PC-3 (cell line): Measurements from ENCODE around the gene UNK. TPM values are rescaled to one million over a fixed set of nuclear protein-coding genes. Genes with fewer than 3 reads are reported as not detected.

ENCODE experiments used
- ATAC-seq: fragments of 200-7000 bp; cut with Tn5 transposase; 2 replicates; pipeline ENCODE4 v1.9.1; 2020; ENCODE audit warnings: mild to moderate bottlenecking, moderate library complexity
- BruUV-seq: library from RNA; stranded (reverse); fragments of 400-500 nt; replicated peaks from 2 replicates; lab custom pipeline; 2021; lab: Mats Ljungman, UMichigan
- CTCF ChIA-PET: fragments of 300-600 bp; sonication (Branson Sonifier 250); formaldehyde crosslinking; loops from one replicate; lab custom pipeline; 2022; ENCODE audit warnings: antibody characterized with exemption; lab: Charles Lee
- POLR2A ChIA-PET: fragments of 300-600 bp; sonication (Branson Sonifier 250); formaldehyde crosslinking; loops from one replicate; lab custom pipeline; 2022; ENCODE audit warnings: antibody characterized with exemption; ENCODE audit not compliant: unreplicated experiment; lab: Charles Lee
- DNase-seq: peaks from one replicate; pipeline ENCODE4 v3.0.0-alpha.2; 2015
- H2AFZ ChIP-seq: fragments of 300-600 bp; sonication (generic); 2 replicates; pipeline ENCODE4 v1.6.0; 2016; ENCODE audit warnings: antibody characterized with exemption, low read length
- H3F3A ChIP-seq: fragments of 300-600 bp; sonication (generic); one replicate; pipeline ENCODE4 v1.6.0; 2017; ENCODE audit warnings: antibody characterized with exemption, low read length, control low read depth, mild to moderate bottlenecking; ENCODE audit not compliant: unreplicated experiment
- H3K27ac ChIP-seq: fragments of 300-600 bp; sonication (generic); 2 replicates; pipeline ENCODE4 v1.5.1; 2016; ENCODE audit warnings: mild to moderate bottlenecking, low read length
- H3K27me3 ChIP-seq: fragments of 300-600 bp; sonication (generic); 2 replicates; pipeline ENCODE4 v1.6.1; 2016; ENCODE audit warnings: low read length, mixed read lengths
- H3K36me3 ChIP-seq: fragments of 300-600 bp; sonication (generic); 2 replicates; pipeline ENCODE4 v1.6.1; 2016; ENCODE audit warnings: low read depth, mixed run types, low read length, mixed read lengths
- H3K4me1 ChIP-seq: fragments of 300-600 bp; sonication (generic); 2 replicates; pipeline ENCODE4 v1.5.1; 2016; ENCODE audit warnings: low read length; ENCODE audit not compliant: insufficient read depth
- H3K4me2 ChIP-seq: fragments of 300-600 bp; sonication (generic); 2 replicates; pipeline ENCODE4 v1.6.0; 2016; ENCODE audit warnings: low read length
- H3K4me3 ChIP-seq: fragments of 300-600 bp; sonication (generic); 2 replicates; pipeline ENCODE4 v1.5.1; 2016; ENCODE audit warnings: mild to moderate bottlenecking, low read length, mixed read lengths
- H3K79me2 ChIP-seq: fragments of 300-600 bp; sonication (generic); 2 replicates; pipeline ENCODE4 v1.6.1; 2017; ENCODE audit warnings: low read length, mixed read lengths
- H3K9ac ChIP-seq: fragments of 300-600 bp; sonication (generic); 2 replicates; pipeline ENCODE4 v1.6.0; 2016; ENCODE audit warnings: mild to moderate bottlenecking, low read length
- H3K9me2 ChIP-seq: fragments of 300-600 bp; sonication (generic); replicated peaks from 2 replicates; pipeline ENCODE4 v1.6.1; 2016; ENCODE audit warnings: mixed run types, low read length, mixed read lengths
- H3K9me3 ChIP-seq: fragments of 300-600 bp; sonication (generic); 2 replicates; pipeline ENCODE4 v1.6.1; 2016; ENCODE audit warnings: low read length, mixed read lengths
- H4K20me1 ChIP-seq: fragments of 300-600 bp; sonication (generic); 2 replicates; pipeline ENCODE4 v1.6.1; 2016; ENCODE audit warnings: low read length, mixed read lengths
- EZH2 ChIP-seq: fragments of 300-600 bp; sonication (generic); IDR thresholded peaks from one replicate; pipeline ENCODE4 v1.6.1; 2017; ENCODE audit warnings: antibody characterized with exemption, mild to moderate bottlenecking, low read length; ENCODE audit not compliant: unreplicated experiment
- EZH2phosphoT487 ChIP-seq: fragments of 300-600 bp; sonication (generic); IDR thresholded peaks from 2 replicates; pipeline ENCODE4 v1.6.1; 2018; ENCODE audit warnings: mild to moderate bottlenecking, antibody characterized with exemption, low read length, borderline replicate concordance
- intact Hi-C: fragments of 100-400 bp; cut with micrococcal nuclease; formaldehyde crosslinking; loops from 2 replicates; pipeline ENCODE4 v1.9.0; 2023
- microRNA-seq: library from miRNA; unstranded; fragments of <30 nt; microRNA quantifications from one replicate; pipeline ENCODE4 v1.1.0, GENCODE V29; 2020; ENCODE audit not compliant: unreplicated experiment
- total RNA-seq: library from RNA; depleted of rRNA; stranded (reverse); fragments of >200 nt; gene quantifications from 2 replicates; pipeline ENCODE4 v1.2.3, GENCODE V29; 2014; rRNA removed
- TF ChIP-seq, protein P1 (sequence below): fragments of 300-600 bp; sonication (generic); conservative IDR thresholded peaks from 2 replicates; pipeline ENCODE4 v1.5.1; 2017; ENCODE audit warnings: antibody characterized with exemption, low read depth, mild to moderate bottlenecking, low read length

Gene UNK
- total RNA-seq, 1 experiment from 2014 or later, result 21.8 TPM

DNA sequence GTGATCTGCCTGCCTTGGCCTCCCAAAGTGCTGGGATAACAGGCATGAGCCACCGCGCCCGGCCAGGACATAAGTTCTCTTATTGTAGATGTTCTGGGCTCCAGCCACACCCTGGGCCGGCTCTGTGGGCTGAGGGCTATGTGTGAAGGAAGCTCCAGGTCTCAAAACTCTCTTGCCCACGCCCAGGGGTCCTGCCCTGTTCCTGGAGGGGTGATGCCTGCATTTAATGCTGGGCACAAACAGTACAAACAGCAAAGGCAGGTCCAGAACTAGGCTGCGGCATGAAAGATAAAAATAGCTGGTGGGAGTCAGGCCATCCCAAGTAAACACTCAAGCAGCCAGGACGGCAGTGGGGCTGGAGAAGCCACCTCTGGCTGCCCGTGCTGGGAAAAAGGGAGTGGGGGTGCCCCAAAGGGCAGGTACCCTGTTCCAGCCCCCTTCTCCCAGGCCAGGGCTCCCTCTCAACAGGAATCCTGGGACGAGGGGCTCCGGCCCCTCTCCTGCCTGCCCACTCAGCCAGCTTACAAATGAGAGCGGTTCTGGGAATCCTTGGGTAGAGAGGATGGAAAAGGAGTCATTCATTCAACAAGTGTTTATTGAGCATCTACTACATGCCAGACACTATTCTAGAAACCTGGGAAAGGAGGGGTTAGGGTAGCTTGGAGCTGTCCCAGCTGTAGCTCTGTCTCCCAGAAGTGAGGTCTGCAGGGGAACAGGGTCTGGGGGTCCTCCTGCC lies 89.1 kb downstream of the UNK start:
- CTCF ChIA-PET, result no interaction called here
- ATAC-seq, result no peak

GRCh38 chr17:75874323-75875181 lies 89.9 kb downstream of the UNK start:
- DNase-seq, result no peak
- H3K9ac ChIP-seq, result no peak overlapping the region
- no peaks in the 10 kb centered on the region for H3K27me3 ChIP-seq
- no peak overlapping the region for H3K27ac ChIP-seq
- no peak overlapping the region for H3K4me3 ChIP-seq
- H3K4me2 ChIP-seq, result no peak overlapping the region
- no TSS peak for BruUV-seq
- H3F3A ChIP-seq, result no peaks in the 10 kb centered on the region
- no peaks in the 10 kb centered on the region for H3K9me3 ChIP-seq
- ATAC-seq, result no peak
- H3K79me2 ChIP-seq, result peaks cover 23% of the 10 kb centered on the region
- ChIA-PET POLR2A (interaction anchor here (1.0 kb wide), 1 partner anchor 95 kb away, joined by 15 read pairs; no protein-coding TSS in a partner anchor), CTCF (interaction anchor here (1.5 kb wide), 1 partner anchor 94 kb away, joined by 5 read pairs; a partner anchor contains a TSS)
- peaks cover 33% of the 10 kb centered on the region for H3K4me1 ChIP-seq
- H2AFZ ChIP-seq, result no peak overlapping the region
- H3K9me2 ChIP-seq, result no peaks in the 10 kb centered on the region
- intact Hi-C loops, result no loop called here
- TF ChIP-seq EZH2phosphoT487, result no peak
- TF ChIP-seq, protein P1, sequence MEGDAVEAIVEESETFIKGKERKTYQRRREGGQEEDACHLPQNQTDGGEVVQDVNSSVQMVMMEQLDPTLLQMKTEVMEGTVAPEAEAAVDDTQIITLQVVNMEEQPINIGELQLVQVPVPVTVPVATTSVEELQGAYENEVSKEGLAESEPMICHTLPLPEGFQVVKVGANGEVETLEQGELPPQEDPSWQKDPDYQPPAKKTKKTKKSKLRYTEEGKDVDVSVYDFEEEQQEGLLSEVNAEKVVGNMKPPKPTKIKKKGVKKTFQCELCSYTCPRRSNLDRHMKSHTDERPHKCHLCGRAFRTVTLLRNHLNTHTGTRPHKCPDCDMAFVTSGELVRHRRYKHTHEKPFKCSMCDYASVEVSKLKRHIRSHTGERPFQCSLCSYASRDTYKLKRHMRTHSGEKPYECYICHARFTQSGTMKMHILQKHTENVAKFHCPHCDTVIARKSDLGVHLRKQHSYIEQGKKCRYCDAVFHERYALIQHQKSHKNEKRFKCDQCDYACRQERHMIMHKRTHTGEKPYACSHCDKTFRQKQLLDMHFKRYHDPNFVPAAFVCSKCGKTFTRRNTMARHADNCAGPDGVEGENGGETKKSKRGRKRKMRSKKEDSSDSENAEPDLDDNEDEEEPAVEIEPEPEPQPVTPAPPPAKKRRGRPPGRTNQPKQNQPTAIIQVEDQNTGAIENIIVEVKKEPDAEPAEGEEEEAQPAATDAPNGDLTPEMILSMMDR, result no peak
- no peak for TF ChIP-seq EZH2
- no peaks in the 10 kb centered on the region for H4K20me1 ChIP-seq
- peaks cover 3% of the 10 kb centered on the region; the same call in 1 of the 2 replicates for H3K36me3 ChIP-seq

More for the DNA sequence above, 89.1 kb downstream of the UNK start:
- Histone ChIP-seq H3K27ac (no peak overlapping the region), H3K9me2 (no peaks in the 10 kb centered on the region), H3K9ac (no peak overlapping the region), H3F3A (no peaks in the 10 kb centered on the region), H3K4me3 (no peak overlapping the region), H3K9me3 (no peaks in the 10 kb centered on the region), H3K4me1 (peaks cover 36% of the 10 kb centered on the region), H3K4me2 (no peak overlapping the region), H3K79me2 (peaks cover 23% of the 10 kb centered on the region), H3K36me3 (peaks cover 3% of the 10 kb centered on the region; the same call in 1 of the 2 replicates), H2AFZ (no peak overlapping the region), H3K27me3 (no peaks in the 10 kb centered on the region), H4K20me1 (no peaks in the 10 kb centered on the region)
- intact Hi-C loops, result no loop called here
- DNase-seq, result no peak
- TF ChIP-seq EZH2, result no peak
- no peak for TF ChIP-seq EZH2phosphoT487
- TF ChIP-seq, protein P1, result no peak
- no TSS peak for BruUV-seq
- POLR2A ChIA-PET, result interaction anchor here (0.9 kb wide), 1 partner anchor 94 kb away, joined by 5 read pairs; no protein-coding TSS in a partner anchor

Small RNA genes lying within 50 kb of the gene (microRNA-seq; reads per million reads assigned to microRNA genes)
- gene MIR4738, result 1.8 reads per million

Other genes starting within 250 kb of the UNK start
- gene MYO15B, start 197.0 kb upstream of the UNK start, total RNA-seq, result 3.2 and 7.1 TPM in 2 replicates
- 2.3 and 4.3 TPM in 2 replicates for gene SMIM5, start 151.4 kb upstream of the UNK start, total RNA-seq
- gene RECQL5, start 117.7 kb upstream of the UNK start, total RNA-seq, result 54.2 and 97.7 TPM in 2 replicates
- gene SAP30BP, start 117.5 kb upstream of the UNK start, total RNA-seq, result 97.8 and 115 TPM in 2 replicates
- gene ITGB4, start 63.3 kb upstream of the UNK start, total RNA-seq, result 273 and 362 TPM in 2 replicates
- gene GALK1, start 19.6 kb upstream of the UNK start, total RNA-seq, result 64.9 and 75.0 TPM in 2 replicates
- 43.9 and 53.8 TPM in 2 replicates for gene UNC13D, start 59.6 kb downstream of the UNK start, total RNA-seq
- 49.7 and 51.8 TPM in 2 replicates for gene WBP2, start 70.5 kb downstream of the UNK start, total RNA-seq
- gene TRIM47, start 93.8 kb downstream of the UNK start, total RNA-seq, result 73.7 and 109 TPM in 2 replicates
- gene TRIM65, start 112.1 kb downstream of the UNK start, total RNA-seq, result 32.3 and 48.9 TPM in 2 replicates
- gene MRPL38, start 120.1 kb downstream of the UNK start, total RNA-seq, result 74.5 and 124 TPM in 2 replicates
- 35.3 and 39.2 TPM in 2 replicates for gene FBF1, start 156.2 kb downstream of the UNK start, total RNA-seq
- 63.2 and 74.9 TPM in 2 replicates for gene ACOX1, start 194.4 kb downstream of the UNK start, total RNA-seq
- 58.3 and 62.4 TPM in 2 replicates for gene TEN1, start 194.4 kb downstream of the UNK start, total RNA-seq
- 4.3 and 8.5 TPM in 2 replicates for gene CDK3, start 216.0 kb downstream of the UNK start, total RNA-seq
- 38.8 and 48.3 TPM in 2 replicates for gene EVPL, start 242.5 kb downstream of the UNK start, total RNA-seq